H9 (cell line): ENCODE results near the gene SEPTIN2. TPM values are rescaled to one million over a fixed set of nuclear protein-coding genes. Genes with fewer than 3 reads are reported as not detected.
A peak's percentile ranks its signal among the peaks of the same experiment; 100 is the strongest.

ENCODE experiments used
- DNase-seq: peaks from one replicate; pipeline ENCODE4 v3.0.0-alpha.2; 2017
- H2AFZ ChIP-seq: one replicate; pipeline ENCODE4 v1.6.1; 2013; ENCODE audit warnings: mild to moderate bottlenecking, low read length, control low read depth, moderate library complexity
- H2AK5ac ChIP-seq: 2 replicates; pipeline ENCODE4 v1.6.1; 2013; ENCODE audit warnings: low read length, control low read depth, mixed read lengths; ENCODE audit not compliant: insufficient read length
- H2BK120ac ChIP-seq: one replicate; pipeline ENCODE4 v1.6.1; 2013; ENCODE audit warnings: low read depth, mild to moderate bottlenecking, low read length, control low read depth, inconsistent platforms; ENCODE audit not compliant: poor library complexity, severe bottlenecking
- H2BK12ac ChIP-seq: 2 replicates; pipeline ENCODE4 v1.6.1; 2013; ENCODE audit warnings: low read length, control low read depth, mixed read lengths, low read depth; ENCODE audit not compliant: insufficient read length
- H2BK15ac ChIP-seq: 2 replicates; pipeline ENCODE4 v1.6.1; 2013; ENCODE audit warnings: low read depth, low read length, control low read depth
- H2BK20ac ChIP-seq: one replicate; pipeline ENCODE4 v1.6.1; 2013; ENCODE audit warnings: low read depth, mild to moderate bottlenecking, low read length, control low read depth, inconsistent platforms; ENCODE audit not compliant: poor library complexity, severe bottlenecking
- H2BK5ac ChIP-seq: 2 replicates; pipeline ENCODE4 v1.6.1; 2013; ENCODE audit warnings: low read length, control low read depth, mixed read lengths; ENCODE audit not compliant: insufficient read length
- H3K14ac ChIP-seq: 2 replicates; pipeline ENCODE4 v1.6.1; 2013; ENCODE audit warnings: low read length, control low read depth; ENCODE audit not compliant: insufficient read depth
- H3K18ac ChIP-seq: 2 replicates; pipeline ENCODE4 v1.6.1; 2013; ENCODE audit warnings: low read depth, mild to moderate bottlenecking, mixed read lengths, low read length, control low read depth; ENCODE audit not compliant: insufficient read length
- H3K23ac ChIP-seq: 2 replicates; pipeline ENCODE4 v1.6.1; 2013; ENCODE audit warnings: low read length, control low read depth, mixed read lengths, low read depth; ENCODE audit not compliant: insufficient read length
- H3K23me2 ChIP-seq: 2 replicates; pipeline ENCODE4 v1.6.1; 2013; ENCODE audit warnings: low read depth, mild to moderate bottlenecking, mixed read lengths, low read length, control low read depth; ENCODE audit not compliant: insufficient read length, poor library complexity, severe bottlenecking
- H3K27ac ChIP-seq: 2 replicates; pipeline ENCODE4 v1.5.1; 2013; ENCODE audit warnings: low read length, control low read depth, mixed read lengths, low read depth; ENCODE audit not compliant: insufficient read length
- H3K27me3 ChIP-seq: 2 replicates; pipeline ENCODE4 v1.6.1; 2013; ENCODE audit warnings: low read length, control low read depth, inconsistent platforms; ENCODE audit not compliant: insufficient read depth
- H3K4ac ChIP-seq: 2 replicates; pipeline ENCODE4 v1.6.1; 2013; ENCODE audit warnings: low read depth, mild to moderate bottlenecking, control low read depth, inconsistent platforms, low read length, moderate library complexity
- H3K4me1 ChIP-seq: 2 replicates; pipeline ENCODE4 v1.6.1; 2013; ENCODE audit warnings: low read length, control low read depth, inconsistent platforms; ENCODE audit not compliant: insufficient read depth
- H3K4me2 ChIP-seq: 2 replicates; pipeline ENCODE4 v1.6.1; 2013; ENCODE audit warnings: low read length, control low read depth, mixed read lengths; ENCODE audit not compliant: insufficient read length, insufficient read depth
- H3K56ac ChIP-seq: 2 replicates; pipeline ENCODE4 v1.6.1; 2013; ENCODE audit warnings: low read depth, mild to moderate bottlenecking, mixed read lengths, low read length, control low read depth; ENCODE audit not compliant: insufficient read length
- H3K79me1 ChIP-seq: 2 replicates; pipeline ENCODE4 v1.6.1; 2013; ENCODE audit warnings: low read depth, mild to moderate bottlenecking, moderate library complexity, low read length, control low read depth, inconsistent platforms; ENCODE audit not compliant: insufficient read depth, poor library complexity, severe bottlenecking
- H3K79me2 ChIP-seq: 2 replicates; pipeline ENCODE4 v1.6.1; 2013; ENCODE audit warnings: low read length, control low read depth, inconsistent platforms; ENCODE audit not compliant: insufficient read depth
- H3K9ac ChIP-seq: 2 replicates; pipeline ENCODE4 v1.6.1; 2013; ENCODE audit warnings: low read length, control low read depth, mixed read lengths; ENCODE audit not compliant: insufficient read length; ENCODE audit errors: extremely low read depth
- H3K9me3 ChIP-seq: one replicate; pipeline ENCODE4 v1.6.1; 2013; ENCODE audit warnings: low read depth, low read length, inconsistent platforms; ENCODE audit not compliant: control insufficient read depth
- H3T11ph ChIP-seq: one replicate; pipeline ENCODE4 v1.6.1; 2013; ENCODE audit warnings: mild to moderate bottlenecking, low read length, control low read depth, inconsistent platforms
- H4K20me1 ChIP-seq: one replicate; pipeline ENCODE4 v1.6.1; 2013; ENCODE audit not compliant: control insufficient read depth, insufficient read length, insufficient read depth
- H4K5ac ChIP-seq: 2 replicates; pipeline ENCODE4 v1.6.1; 2013; ENCODE audit warnings: low read depth, mild to moderate bottlenecking, mixed read lengths, low read length, control low read depth; ENCODE audit not compliant: insufficient read length
- H4K8ac ChIP-seq: replicated peaks from 2 replicates; pipeline ENCODE4 v1.6.1; 2013; ENCODE audit warnings: low read length, control low read depth, mixed read lengths, low read depth; ENCODE audit not compliant: insufficient read length
- H4K91ac ChIP-seq: 2 replicates; pipeline ENCODE4 v1.6.1; 2013; ENCODE audit warnings: low read depth, mild to moderate bottlenecking, moderate library complexity, mixed read lengths, low read length, control low read depth; ENCODE audit not compliant: insufficient read length
- H3K27ac Mint-ChIP-seq, 3 experiments: 2 replicates in 2 of 3; 3 replicates in 1 of 3; pipeline ENCODE4 v1.8.0; 2020 to 2021; ENCODE audit warnings: mixed read lengths in 3 of 3, mild to moderate bottlenecking in 1 of 3, moderate library complexity in 1 of 3
- H3K27me3 Mint-ChIP-seq: 2 replicates; pipeline ENCODE4 v1.8.0; 2021; ENCODE audit warnings: low read depth, mild to moderate bottlenecking, moderate library complexity, mixed read lengths
- H3K36me3 Mint-ChIP-seq, 3 experiments: 2 replicates in 2 of 3; 3 replicates in 1 of 3; pipeline ENCODE4 v1.8.0; 2020 to 2021; ENCODE audit warnings: low read depth in 3 of 3, mixed read lengths in 3 of 3; ENCODE audit not compliant: insufficient read depth in 1 of 3
- H3K4me1 Mint-ChIP-seq, 2 experiments: 2 replicates each; pipeline ENCODE4 v1.8.0; 2020; ENCODE audit warnings: mixed read lengths in 2 of 2
- H3K4me3 Mint-ChIP-seq, 2 experiments: 2 replicates in 1 of 2; 3 replicates in 1 of 2; pipeline ENCODE4 v1.8.0; 2020 to 2021; ENCODE audit warnings: mild to moderate bottlenecking in 2 of 2, mixed read lengths in 2 of 2, moderate library complexity in 1 of 2
- H3K9me3 Mint-ChIP-seq, 2 experiments: 2 replicates in 1 of 2; 3 replicates in 1 of 2; pipeline ENCODE4 v1.8.0; 2020; ENCODE audit warnings: mild to moderate bottlenecking in 2 of 2, mixed read lengths in 2 of 2, moderate library complexity in 1 of 2
- WGBS: extraction: QIAGEN DNeasy Blood & Tissue Kit; methylation state at CpG from one replicate; pipeline ENCODE4 v1.1.7; 2013; ENCODE audit warnings: missing lambda C conversion rate, low lambda C conversion rate, mixed read lengths; ENCODE audit not compliant: insufficient read length; ENCODE audit errors: extremely low coverage; 5-methylcytosine and 5-hydroxymethylcytosine counted together
- total RNA-seq: library from RNA; stranded (reverse); gene quantifications from 2 replicates; pipeline ENCODE4 v1.2.1, GENCODE V29; 2021
- TF ChIP-seq, protein P1 (sequence below): fragments of 200-600 bp; sonication (generic); conservative IDR thresholded peaks from 3 replicates; pipeline ENCODE4 v1.8.0; 2021; ENCODE audit warnings: antibody characterized with exemption, mild to moderate bottlenecking

The SEPTIN2 gene
- total RNA-seq, 1 experiment from 2014 or later = 385 TPM

DNA sequence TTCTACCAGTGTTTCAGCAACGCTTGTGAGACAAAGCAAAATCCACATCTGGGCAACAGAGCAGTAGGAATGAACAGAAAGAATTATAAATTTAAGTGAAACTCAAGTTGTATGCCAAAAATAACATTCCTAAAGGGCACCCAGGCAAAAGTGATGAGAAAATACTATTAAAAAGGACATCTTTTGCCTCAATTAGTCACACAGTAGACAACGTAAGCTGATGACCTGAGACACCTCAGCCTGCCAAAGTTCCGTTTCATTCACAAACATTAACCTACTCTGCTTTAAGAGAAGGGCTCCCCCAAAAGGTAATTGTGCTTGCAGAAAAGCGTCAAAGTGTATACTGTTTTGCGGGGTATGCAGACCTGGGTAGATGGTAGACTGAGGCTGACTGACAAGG is 7.5 kb upstream of the SEPTIN2 start:
- H3T11ph ChIP-seq = no peak overlapping the region
- no peak overlapping the region for H4K5ac ChIP-seq
- no peak for DNase-seq
- no peak overlapping the region for H3K4ac ChIP-seq
- H3K9ac ChIP-seq = no peak overlapping the region
- H2BK12ac ChIP-seq = no peak overlapping the region
- Mint-ChIP-seq H3K36me3 (no peaks in the 10 kb centered on the region; a peak in 2 of 7 replicates), H3K4me1 (peaks cover 36 to 46% of the 10 kb centered on the region in 2 experiments), H3K4me3 (no peak overlapping the region), H3K27me3 (no peaks in the 10 kb centered on the region), H3K9me3 (no peaks in the 10 kb centered on the region), H3K27ac (peak overlapping the region in 1 of 3 experiments; percentile 15; a peak in 1 of 7 replicates)
- H3K14ac ChIP-seq = no peak overlapping the region
- H2AK5ac ChIP-seq = no peak overlapping the region
- H2BK15ac ChIP-seq = no peak overlapping the region
- peaks cover 2% of the 10 kb centered on the region; the same call in 1 of the 2 replicates for H3K4me1 ChIP-seq
- H3K4me2 ChIP-seq = no peak overlapping the region
- no peak overlapping the region for H2BK20ac ChIP-seq
- H2BK120ac ChIP-seq = no peak overlapping the region
- H3K18ac ChIP-seq = no peak overlapping the region
- WGBS = no CpG with 5 or more reads among the region's 5 CpGs
- H2BK5ac ChIP-seq = no peak overlapping the region
- peaks cover 9% of the 10 kb centered on the region for H3K79me1 ChIP-seq
- H4K8ac ChIP-seq = no peak overlapping the region
- no peak overlapping the region for H3K23ac ChIP-seq
- H3K27ac ChIP-seq = no peak overlapping the region
- H3K9me3 ChIP-seq = no peaks in the 10 kb centered on the region
- no peak overlapping the region for H4K91ac ChIP-seq
- H3K23me2 ChIP-seq = no peaks in the 10 kb centered on the region
- TF ChIP-seq, protein P1, sequence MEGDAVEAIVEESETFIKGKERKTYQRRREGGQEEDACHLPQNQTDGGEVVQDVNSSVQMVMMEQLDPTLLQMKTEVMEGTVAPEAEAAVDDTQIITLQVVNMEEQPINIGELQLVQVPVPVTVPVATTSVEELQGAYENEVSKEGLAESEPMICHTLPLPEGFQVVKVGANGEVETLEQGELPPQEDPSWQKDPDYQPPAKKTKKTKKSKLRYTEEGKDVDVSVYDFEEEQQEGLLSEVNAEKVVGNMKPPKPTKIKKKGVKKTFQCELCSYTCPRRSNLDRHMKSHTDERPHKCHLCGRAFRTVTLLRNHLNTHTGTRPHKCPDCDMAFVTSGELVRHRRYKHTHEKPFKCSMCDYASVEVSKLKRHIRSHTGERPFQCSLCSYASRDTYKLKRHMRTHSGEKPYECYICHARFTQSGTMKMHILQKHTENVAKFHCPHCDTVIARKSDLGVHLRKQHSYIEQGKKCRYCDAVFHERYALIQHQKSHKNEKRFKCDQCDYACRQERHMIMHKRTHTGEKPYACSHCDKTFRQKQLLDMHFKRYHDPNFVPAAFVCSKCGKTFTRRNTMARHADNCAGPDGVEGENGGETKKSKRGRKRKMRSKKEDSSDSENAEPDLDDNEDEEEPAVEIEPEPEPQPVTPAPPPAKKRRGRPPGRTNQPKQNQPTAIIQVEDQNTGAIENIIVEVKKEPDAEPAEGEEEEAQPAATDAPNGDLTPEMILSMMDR = no peak
- H3K79me2 ChIP-seq = peaks cover 64% of the 10 kb centered on the region; the same call in 1 of the 2 replicates
- no peak overlapping the region for H2AFZ ChIP-seq
- no peaks in the 10 kb centered on the region for H4K20me1 ChIP-seq
- H3K56ac ChIP-seq = no peak overlapping the region
- H3K27me3 ChIP-seq = no peaks in the 10 kb centered on the region
